GM12878 (cell line): ENCODE data around the gene SHB. TPM values are rescaled to one million over a fixed set of nuclear protein-coding genes. Genes with fewer than 3 reads are reported as not detected.

ENCODE experiments used
- BHLHE40 ChIP-seq, 2 experiments: fragments of 450-650 bp in 1 of 2; IDR thresholded peaks; 2 replicates each; pipeline ENCODE4 v1.6.1; 2011 to 2017; ENCODE audit warnings: low read depth in 2 of 2, borderline replicate concordance in 1 of 2, improper control_type of control experiment in 1 of 2, low read length in 1 of 2, mild to moderate bottlenecking in 1 of 2
- CBFB ChIP-seq: IDR thresholded peaks from 2 replicates; pipeline ENCODE4 v1.6.1; 2016; ENCODE audit warnings: antibody characterized with exemption, low read depth
- CREB1 ChIP-seq: IDR thresholded peaks from 2 replicates; pipeline ENCODE4 v1.6.1; 2012; ENCODE audit warnings: low read depth, mild to moderate bottlenecking, inconsistent platforms
- EGR1 ChIP-seq, 2 experiments: IDR thresholded peaks; 1 replicate in 1 of 2; 2 replicates in 1 of 2; pipeline ENCODE4 v1.6.1; 2011 to 2012; ENCODE audit warnings: low read depth in 2 of 2, low read length in 2 of 2, borderline replicate concordance in 1 of 2, mild to moderate bottlenecking in 1 of 2, moderate library complexity in 1 of 2
- ESRRA ChIP-seq: IDR thresholded peaks from 2 replicates; pipeline ENCODE4 v1.6.1; 2012; ENCODE audit warnings: mild to moderate bottlenecking, low read length, improper control_type of control experiment
- KLF5 ChIP-seq: fragments of 450-650 bp; IDR thresholded peaks from 2 replicates; pipeline ENCODE4 v1.6.1; 2014; ENCODE audit warnings: mild to moderate bottlenecking; ENCODE audit not compliant: partially characterized antibody
- MEF2B ChIP-seq: fragments of 450-650 bp; IDR thresholded peaks from 2 replicates; pipeline ENCODE4 v1.6.1; 2018; ENCODE audit warnings: mild to moderate bottlenecking, moderate library complexity; ENCODE audit not compliant: partially characterized antibody, poor library complexity, severe bottlenecking
- MXI1 ChIP-seq: fragments of 150-350 bp; IDR thresholded peaks from 2 replicates; pipeline ENCODE4 v1.6.1; 2011; ENCODE audit warnings: low read depth, mild to moderate bottlenecking, inconsistent platforms, low read length, improper control_type of control experiment
- NFXL1 ChIP-seq: fragments of 450-650 bp; IDR thresholded peaks from 2 replicates; pipeline ENCODE4 v1.6.1; 2017; ENCODE audit warnings: antibody characterized with exemption, mild to moderate bottlenecking, borderline replicate concordance
- NFYA ChIP-seq: IDR thresholded peaks from 2 replicates; pipeline ENCODE4 v1.6.1; 2011; ENCODE audit warnings: low read depth, mild to moderate bottlenecking, low read length, improper control_type of control experiment, borderline replicate concordance
- NR2C1 ChIP-seq: fragments of 450-650 bp; IDR thresholded peaks from 2 replicates; pipeline ENCODE4 v1.6.1; 2017; ENCODE audit warnings: antibody characterized with exemption, mild to moderate bottlenecking, moderate library complexity
- NR2F1 ChIP-seq: fragments of 450-650 bp; conservative IDR thresholded peaks from 2 replicates; pipeline ENCODE4 v1.6.1; 2017; ENCODE audit warnings: mild to moderate bottlenecking
- PAX5 ChIP-seq: IDR thresholded peaks from 2 replicates; pipeline ENCODE4 v1.6.1; 2011; ENCODE audit warnings: low read depth, low read length, borderline replicate concordance
- RB1 ChIP-seq: fragments of 450-650 bp; formaldehyde crosslinking; IDR thresholded peaks from 2 replicates; pipeline ENCODE4 v1.6.1; 2017; ENCODE audit warnings: mild to moderate bottlenecking, borderline replicate concordance
- RCOR1 ChIP-seq: conservative IDR thresholded peaks from 2 replicates; pipeline ENCODE4 v1.6.1; 2012; ENCODE audit warnings: low read depth, low read length, improper control_type of control experiment
- SIX5 ChIP-seq: IDR thresholded peaks from 2 replicates; pipeline ENCODE4 v1.6.1; 2011; ENCODE audit warnings: mild to moderate bottlenecking, low read depth, low read length, moderate library complexity; ENCODE audit not compliant: severe bottlenecking
- SMAD1 ChIP-seq: fragments of 450-650 bp; IDR thresholded peaks from 2 replicates; pipeline ENCODE4 v1.6.1; 2018; ENCODE audit warnings: mild to moderate bottlenecking, low read depth; ENCODE audit not compliant: partially characterized antibody
- TAF1 ChIP-seq: IDR thresholded peaks from 2 replicates; pipeline ENCODE4 v1.6.1; 2011; ENCODE audit warnings: mild to moderate bottlenecking, low read depth, low read length, borderline replicate concordance
- TCF3 ChIP-seq: IDR thresholded peaks from 2 replicates; pipeline ENCODE4 v1.6.1; 2012; ENCODE audit warnings: low read depth, mild to moderate bottlenecking, low read length, borderline replicate concordance; ENCODE audit not compliant: insufficient read depth
- ZZZ3 ChIP-seq: IDR thresholded peaks from 2 replicates; pipeline ENCODE4 v1.6.1; 2011; ENCODE audit warnings: low read depth; ENCODE audit not compliant: control insufficient read depth, insufficient read length
- polyA plus RNA-seq, 11 experiments: library from polyadenylated mRNA; depleted of rRNA in 4 of 11; unstranded in 6 of 11; stranded (reverse) in 5 of 11; fragments of >200 nt; fragmentation: Nextera tagmentation in 4 of 11; fragmentation: Illumina TruSeq in 1 of 11; extraction: Ambion mirVana in 4 of 11; extraction: Trizol in 1 of 11; gene quantifications; 1 replicate in 1 of 11; 2 replicates in 10 of 11; pipeline versions ENCODE4 v1.2.1 to v1.2.3, GENCODE V29; 2011 to 2016; ENCODE audit warnings: inconsistent platforms in 2 of 11, missing spikeins in 2 of 11, low read depth in 1 of 11
- total RNA-seq, 4 experiments: library from RNA; depleted of rRNA in 3 of 4; stranded (reverse); fragments of >200 nt in 3 of 4; fragmentation: Illumina TruSeq in 1 of 4; extraction: Trizol in 1 of 4; gene quantifications; 2 replicates each; pipeline versions ENCODE4 v1.2.1 to v1.2.3, GENCODE V29; 2013 to 2021
- TF ChIP-seq, protein P1 (sequence below): IDR thresholded peaks from 2 replicates; pipeline ENCODE4 v1.6.1; 2011; ENCODE audit warnings: low read depth, low read length, improper control_type of control experiment, borderline replicate concordance
- TF ChIP-seq, protein P2 (sequence below): fragments of 450-650 bp; IDR thresholded peaks from 2 replicates; pipeline ENCODE4 v1.6.1; 2017; ENCODE audit warnings: low read depth, mild to moderate bottlenecking, moderate library complexity
- TF ChIP-seq, protein P3 (sequence below): fragments of 450-650 bp; IDR thresholded peaks from 2 replicates; pipeline ENCODE4 v1.6.1; 2017; ENCODE audit warnings: mild to moderate bottlenecking, moderate library complexity
- TF ChIP-seq, protein P4 (sequence below): IDR thresholded peaks from 2 replicates; pipeline ENCODE4 v1.6.1; 2012; ENCODE audit warnings: low read depth, low read length, improper control_type of control experiment

SHB gene
- total and polyA plus RNA-seq, 10 of the 15 experiments (the other 5 are each of a cell fraction or from before 2014, with no cell fraction given), result 0.29 to 6.2 (median 1.3) TPM

DNA sequence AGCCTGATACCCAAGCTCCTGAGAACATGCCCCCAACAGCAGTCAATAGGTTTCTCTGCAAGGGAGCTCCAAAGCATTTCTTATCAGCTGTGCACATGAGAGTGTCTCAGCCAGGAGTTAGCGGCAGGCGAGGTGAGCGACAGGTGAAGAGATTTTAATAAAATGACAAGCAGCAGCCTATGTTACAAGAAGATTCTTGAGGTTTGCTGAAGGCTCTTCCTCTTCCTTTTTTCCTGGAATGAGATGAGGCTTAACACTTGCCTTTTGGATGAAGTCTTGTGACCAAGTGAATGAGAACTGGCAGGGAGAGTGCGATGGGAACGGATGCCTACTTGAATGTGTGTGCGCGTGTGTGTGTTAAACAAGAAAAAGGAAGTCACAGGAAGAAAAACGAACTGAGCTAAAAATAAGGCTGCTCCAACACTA lies 76.1 kb downstream of the SHB start (continued):
- TF ChIP-seq, protein P1, sequence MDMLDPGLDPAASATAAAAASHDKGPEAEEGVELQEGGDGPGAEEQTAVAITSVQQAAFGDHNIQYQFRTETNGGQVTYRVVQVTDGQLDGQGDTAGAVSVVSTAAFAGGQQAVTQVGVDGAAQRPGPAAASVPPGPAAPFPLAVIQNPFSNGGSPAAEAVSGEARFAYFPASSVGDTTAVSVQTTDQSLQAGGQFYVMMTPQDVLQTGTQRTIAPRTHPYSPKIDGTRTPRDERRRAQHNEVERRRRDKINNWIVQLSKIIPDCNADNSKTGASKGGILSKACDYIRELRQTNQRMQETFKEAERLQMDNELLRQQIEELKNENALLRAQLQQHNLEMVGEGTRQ, result no peak
- TF ChIP-seq NFXL1, result no peak
- no peak for TF ChIP-seq ESRRA
- TF ChIP-seq RCOR1, result no peak
- TF ChIP-seq EGR1 (IDR thresholded peaks at IDR 0.05; ENCODE audit: borderline replicate concordance in 1 of 2, low read depth in 2 of 2, low read length in 2 of 2), result no peak
- TF ChIP-seq MEF2B, result peak; percentile 53
- no peak for TF ChIP-seq NR2F1
- TF ChIP-seq, protein P2, sequence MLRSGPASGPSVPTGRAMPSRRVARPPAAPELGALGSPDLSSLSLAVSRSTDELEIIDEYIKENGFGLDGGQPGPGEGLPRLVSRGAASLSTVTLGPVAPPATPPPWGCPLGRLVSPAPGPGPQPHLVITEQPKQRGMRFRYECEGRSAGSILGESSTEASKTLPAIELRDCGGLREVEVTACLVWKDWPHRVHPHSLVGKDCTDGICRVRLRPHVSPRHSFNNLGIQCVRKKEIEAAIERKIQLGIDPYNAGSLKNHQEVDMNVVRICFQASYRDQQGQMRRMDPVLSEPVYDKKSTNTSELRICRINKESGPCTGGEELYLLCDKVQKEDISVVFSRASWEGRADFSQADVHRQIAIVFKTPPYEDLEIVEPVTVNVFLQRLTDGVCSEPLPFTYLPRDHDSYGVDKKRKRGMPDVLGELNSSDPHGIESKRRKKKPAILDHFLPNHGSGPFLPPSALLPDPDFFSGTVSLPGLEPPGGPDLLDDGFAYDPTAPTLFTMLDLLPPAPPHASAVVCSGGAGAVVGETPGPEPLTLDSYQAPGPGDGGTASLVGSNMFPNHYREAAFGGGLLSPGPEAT, result 0 out of 2 replicates have a peak, but pooled peaks have one; percentile 27
- TF ChIP-seq CBFB, result no peak
- TF ChIP-seq CREB1, result no peak
- TF ChIP-seq NR2C1, result no peak
- TF ChIP-seq ZZZ3, result no peak
- no peak for TF ChIP-seq NFYA
- TF ChIP-seq, protein P3, sequence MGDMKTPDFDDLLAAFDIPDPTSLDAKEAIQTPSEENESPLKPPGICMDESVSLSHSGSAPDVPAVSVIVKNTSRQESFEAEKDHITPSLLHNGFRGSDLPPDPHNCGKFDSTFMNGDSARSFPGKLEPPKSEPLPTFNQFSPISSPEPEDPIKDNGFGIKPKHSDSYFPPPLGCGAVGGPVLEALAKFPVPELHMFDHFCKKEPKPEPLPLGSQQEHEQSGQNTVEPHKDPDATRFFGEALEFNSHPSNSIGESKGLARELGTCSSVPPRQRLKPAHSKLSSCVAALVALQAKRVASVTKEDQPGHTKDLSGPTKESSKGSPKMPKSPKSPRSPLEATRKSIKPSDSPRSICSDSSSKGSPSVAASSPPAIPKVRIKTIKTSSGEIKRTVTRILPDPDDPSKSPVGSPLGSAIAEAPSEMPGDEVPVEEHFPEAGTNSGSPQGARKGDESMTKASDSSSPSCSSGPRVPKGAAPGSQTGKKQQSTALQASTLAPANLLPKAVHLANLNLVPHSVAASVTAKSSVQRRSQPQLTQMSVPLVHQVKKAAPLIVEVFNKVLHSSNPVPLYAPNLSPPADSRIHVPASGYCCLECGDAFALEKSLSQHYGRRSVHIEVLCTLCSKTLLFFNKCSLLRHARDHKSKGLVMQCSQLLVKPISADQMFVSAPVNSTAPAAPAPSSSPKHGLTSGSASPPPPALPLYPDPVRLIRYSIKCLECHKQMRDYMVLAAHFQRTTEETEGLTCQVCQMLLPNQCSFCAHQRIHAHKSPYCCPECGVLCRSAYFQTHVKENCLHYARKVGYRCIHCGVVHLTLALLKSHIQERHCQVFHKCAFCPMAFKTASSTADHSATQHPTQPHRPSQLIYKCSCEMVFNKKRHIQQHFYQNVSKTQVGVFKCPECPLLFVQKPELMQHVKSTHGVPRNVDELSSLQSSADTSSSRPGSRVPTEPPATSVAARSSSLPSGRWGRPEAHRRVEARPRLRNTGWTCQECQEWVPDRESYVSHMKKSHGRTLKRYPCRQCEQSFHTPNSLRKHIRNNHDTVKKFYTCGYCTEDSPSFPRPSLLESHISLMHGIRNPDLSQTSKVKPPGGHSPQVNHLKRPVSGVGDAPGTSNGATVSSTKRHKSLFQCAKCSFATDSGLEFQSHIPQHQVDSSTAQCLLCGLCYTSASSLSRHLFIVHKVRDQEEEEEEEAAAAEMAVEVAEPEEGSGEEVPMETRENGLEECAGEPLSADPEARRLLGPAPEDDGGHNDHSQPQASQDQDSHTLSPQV, result 0 out of 2 replicates have a peak, but pooled peaks have one; percentile 28
- no peak for TF ChIP-seq TCF3
- no peak for TF ChIP-seq KLF5
- no peak for TF ChIP-seq PAX5
- no peak for TF ChIP-seq TAF1
- TF ChIP-seq SIX5, result no peak
- TF ChIP-seq SMAD1, result no peak
- no peak for TF ChIP-seq MXI1
- TF ChIP-seq, protein P4, sequence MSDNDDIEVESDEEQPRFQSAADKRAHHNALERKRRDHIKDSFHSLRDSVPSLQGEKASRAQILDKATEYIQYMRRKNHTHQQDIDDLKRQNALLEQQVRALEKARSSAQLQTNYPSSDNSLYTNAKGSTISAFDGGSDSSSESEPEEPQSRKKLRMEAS, result no peak
- peak in 1 of 2 experiments; percentile 19; a peak in 1 of 4 replicates for TF ChIP-seq BHLHE40 (IDR thresholded peaks at IDR 0.05; ENCODE audit: borderline replicate concordance in 1 of 2, low read depth in 2 of 2, low read length in 1 of 2)
- TF ChIP-seq RB1, result no peak
